Right lobe of liver (tissue), 6 donors: ENCODE results near the gene TMEM131. TPM values are rescaled to one million over a fixed set of nuclear protein-coding genes. Genes with fewer than 3 reads are reported as not detected.

Source experiments
- ATAC-seq, 4 donors: fragments of 200-7000 bp; cut with Tn5 transposase; one replicate each; pipeline ENCODE4 v1.9.1; 2020; ENCODE audit warnings: mild to moderate bottlenecking in 4 of 4, moderate library complexity in 4 of 4
- DNase-seq, 3 donors: peaks; one replicate each; pipeline ENCODE4 v3.0.0-alpha.2; 2020
- H3K27ac ChIP-seq, 3 donors: fragments of 200-600 bp; one replicate each; pipeline ENCODE4 v1.8.0; 2022
- H3K27me3 ChIP-seq, 2 donors: fragments of 200-600 bp; one replicate each; pipeline ENCODE4 v1.8.0; 2022
- H3K36me3 ChIP-seq, 4 donors: fragments of 200-600 bp; sonication (generic) in 1 of 4; one replicate each; pipeline versions ENCODE4 v1.5.1 to v1.8.0; 2017 to 2022; ENCODE audit warnings: control low read depth in 1 of 4
- H3K4me1 ChIP-seq, 4 donors: fragments of 200-600 bp; sonication (generic) in 1 of 4; one replicate each; pipeline versions ENCODE4 v1.5.1 to v1.8.0; 2017 to 2022; ENCODE audit warnings: control low read depth in 1 of 4
- H3K4me3 ChIP-seq, 3 donors: fragments of 200-600 bp; one replicate each; pipeline ENCODE4 v1.8.0; 2022
- H3K9me3 ChIP-seq, 4 donors: fragments of 200-600 bp; sonication (generic) in 1 of 4; one replicate each; pipeline versions ENCODE4 v1.5.1 to v1.8.0; 2017 to 2022; ENCODE audit warnings: control low read depth in 1 of 4
- CTCF ChIP-seq, 4 donors: fragments of 200-600 bp in 3 of 4; fragments of 450-650 bp in 1 of 4; IDR thresholded peaks; one replicate each; pipeline versions ENCODE4 v1.5.1 to v1.8.0; 2016 to 2022; ENCODE audit warnings: antibody characterized with exemption in 4 of 4, mild to moderate bottlenecking in 2 of 4
- POLR2A ChIP-seq: fragments of 450-650 bp; IDR thresholded peaks from one replicate; pipeline ENCODE4 v1.6.1; 2017; ENCODE audit warnings: antibody characterized with exemption, mild to moderate bottlenecking
- WGBS: methylation state at CpG from one replicate; pipeline ENCODE4 v1.1.6; 2018; ENCODE audit warnings: low coverage, low lambda C conversion rate; ENCODE audit not compliant: insufficient coverage; ENCODE audit errors: missing lambda C conversion rate; 5-methylcytosine and 5-hydroxymethylcytosine counted together
- intact Hi-C, 2 donors: fragments of 100-400 bp; cut with DNase I; formaldehyde crosslinking; loops; one replicate each; pipeline versions ENCODE4 v1.11.2 to v1.14.1; 2022
- total RNA-seq, 6 experiments: library from RNA; depleted of rRNA in 2 of 6; stranded (reverse); fragments of >200 nt in 2 of 6; fragmentation: NEBNext Ultra II Directional in 3 of 6; extraction: Animal tissue kit (Norgen Biotek cat#: 25700) in 3 of 6; gene quantifications; one replicate each; pipeline versions ENCODE4 v1.1.0 to v1.2.4, GENCODE V29; 2016 to 2023
- donor health status: DM: no; HTN: yes; CAD: no.
- donor health status: DM: no; HTN: no; CAD: no.
- donor health status: DM: no; HTN: no; CAD: no.
- donor health status: DM: no; HTN: yes; CAD: no.
- donor health status: DM: no; HTN: yes; CAD: no.

The TMEM131 gene
- total RNA-seq, 6 experiments from 2014 or later: 14.8 to 34.0 (median 17.8) TPM

DNA sequence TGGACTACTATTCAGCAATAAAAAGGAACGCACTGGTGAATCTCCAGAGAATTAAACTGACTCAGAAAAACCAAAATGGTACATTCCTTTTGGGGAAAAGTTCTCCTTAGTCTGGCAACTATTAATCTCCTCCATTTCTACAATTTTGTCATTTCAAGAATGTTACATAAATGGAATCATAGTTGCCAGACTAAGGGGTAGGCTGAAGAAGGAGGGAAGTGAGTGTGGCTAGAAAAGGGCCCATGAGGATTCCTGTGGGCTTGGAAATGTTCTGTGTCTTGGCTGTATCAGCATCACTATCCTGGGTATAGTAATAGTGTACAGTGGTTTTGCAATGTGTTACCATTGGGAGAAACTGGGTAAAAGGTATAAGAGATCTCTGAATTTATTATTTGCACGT is 209.9 kb downstream of the TMEM131 start:
- Histone ChIP-seq H3K27me3 (no peaks in the 10 kb centered on the region), H3K36me3 (peaks cover 0 to 11% (median 0%) of the 10 kb centered on the region in 4 donors), H3K27ac (no peak overlapping the region), H3K4me3 (no peak overlapping the region), H3K9me3 (no peaks in the 10 kb centered on the region), H3K4me1 (no peaks in the 10 kb centered on the region)
- ATAC-seq (no peak), DNase-seq (no peak)
- TF ChIP-seq POLR2A (no peak), CTCF (IDR thresholded peaks at IDR 0.05) (no peak)
- intact Hi-C loops: no loop called here
- 96% methylated on average over 2 of the region's 2 CpGs for WGBS

DNA sequence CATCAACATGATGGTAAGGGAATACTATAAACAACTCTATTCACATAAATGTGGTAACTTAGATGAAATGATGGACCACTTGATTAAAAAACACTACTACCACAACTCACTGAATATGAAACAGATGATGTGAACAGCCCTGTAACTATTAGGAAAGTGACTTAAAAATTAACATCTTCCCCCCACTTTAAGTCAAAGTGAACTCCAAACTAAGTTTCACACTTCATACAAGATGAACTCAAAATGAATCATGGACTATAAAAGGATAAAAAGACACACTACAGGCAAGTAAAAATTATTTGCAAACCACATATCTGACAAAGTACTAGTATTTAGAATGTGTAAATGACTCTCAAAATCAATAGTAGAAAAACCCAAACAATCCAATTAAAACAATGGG is 210.8 kb downstream of the TMEM131 start:
- ATAC-seq (no peak), DNase-seq (no peak)
- no peaks in the 10 kb centered on the region for H3K9me3 ChIP-seq
- H3K27ac ChIP-seq: no peak overlapping the region
- no peaks in the 10 kb centered on the region for H3K27me3 ChIP-seq
- H3K4me1 ChIP-seq: no peaks in the 10 kb centered on the region
- intact Hi-C loops: no loop called here
- H3K36me3 ChIP-seq: peaks cover 0 to 5% (median 0%) of the 10 kb centered on the region in 4 donors
- no peak for TF ChIP-seq CTCF (IDR thresholded peaks at IDR 0.05)
- no peak for TF ChIP-seq POLR2A
- no peak overlapping the region for H3K4me3 ChIP-seq

DNA sequence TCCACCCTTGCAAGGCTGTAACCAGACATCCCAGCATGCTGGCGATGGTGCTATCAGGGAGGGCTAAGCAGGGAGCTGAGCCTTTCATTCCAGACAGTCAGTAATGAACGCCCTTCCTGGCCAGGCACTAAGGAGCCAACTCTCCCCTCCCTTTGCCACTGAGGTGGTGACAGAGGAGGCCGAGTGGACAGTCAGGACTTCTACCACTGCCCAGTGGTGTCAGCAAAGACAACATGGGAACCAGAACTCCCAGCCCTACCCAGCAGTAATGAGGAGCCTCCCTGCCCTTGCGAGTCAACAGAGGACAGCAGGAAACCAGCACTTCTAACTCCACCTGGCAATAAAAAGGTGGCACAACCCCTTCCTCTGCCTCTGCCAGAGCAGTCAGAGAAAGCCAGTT is 213.8 kb downstream of the TMEM131 start:
- intact Hi-C loops: no loop called here
- H3K27ac ChIP-seq: no peak overlapping the region
- no peaks in the 10 kb centered on the region for H3K9me3 ChIP-seq
- ATAC-seq (no peak), DNase-seq (no peak)
- H3K36me3 ChIP-seq: peaks cover 0 to 4% (median 0%) of the 10 kb centered on the region in 4 donors
- H3K27me3 ChIP-seq: no peaks in the 10 kb centered on the region
- no peak overlapping the region for H3K4me3 ChIP-seq
- WGBS: 86% methylated on average over 1 of the region's 4 CpGs
- TF ChIP-seq CTCF (IDR thresholded peaks at IDR 0.05): no peak
- no peak for TF ChIP-seq POLR2A
- H3K4me1 ChIP-seq: no peaks in the 10 kb centered on the region

DNA sequence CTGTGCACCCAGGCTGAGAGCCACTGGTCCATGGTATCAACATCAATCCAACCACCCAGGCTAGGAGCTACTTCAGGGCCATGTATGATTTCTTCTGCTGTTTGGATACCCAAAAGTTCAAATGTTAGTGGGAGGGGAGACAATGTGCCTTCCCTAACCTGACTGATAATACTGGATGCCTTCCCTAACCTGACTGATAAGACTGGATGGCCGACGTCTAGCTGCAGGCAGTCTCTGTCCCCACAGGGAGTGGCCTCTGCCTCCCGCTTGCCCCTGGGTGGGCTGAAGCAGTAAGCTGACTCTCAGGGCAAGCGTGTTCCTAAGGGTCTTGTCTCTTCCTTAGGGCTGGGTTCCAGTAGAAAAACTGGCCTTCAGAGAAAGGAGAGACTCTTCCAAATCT is 216.6 kb downstream of the TMEM131 start:
- no peak overlapping the region for H3K27ac ChIP-seq
- intact Hi-C loops: no loop called here
- H3K9me3 ChIP-seq: no peaks in the 10 kb centered on the region
- DNase-seq (no peak), ATAC-seq (no peak)
- H3K4me3 ChIP-seq: no peak overlapping the region
- H3K4me1 ChIP-seq: no peaks in the 10 kb centered on the region
- no peaks in the 10 kb centered on the region for H3K27me3 ChIP-seq
- WGBS: 100% methylated on average over 1 of the region's 4 CpGs
- TF ChIP-seq CTCF (IDR thresholded peaks at IDR 0.05) (no peak), POLR2A (no peak)
- H3K36me3 ChIP-seq: peaks cover 0 to 16% (median 0%) of the 10 kb centered on the region in 4 donors

GRCh38 chr2:97775074-97775473 is 220.7 kb downstream of the TMEM131 start:
- intact Hi-C loops: no loop called here
- Histone ChIP-seq H3K4me1 (no peaks in the 10 kb centered on the region), H3K36me3 (peaks cover 0 to 31% (median 2%) of the 10 kb centered on the region in 4 donors), H3K4me3 (no peak overlapping the region), H3K27ac (no peak overlapping the region), H3K9me3 (no peaks in the 10 kb centered on the region), H3K27me3 (no peaks in the 10 kb centered on the region)
- DNase-seq (no peak), ATAC-seq (no peak)
- no peak for TF ChIP-seq CTCF (IDR thresholded peaks at IDR 0.05)
- WGBS: 97% methylated on average over 6 of the region's 11 CpGs
